Activated CD4-positive, alpha-beta T cell treated with anti-CD3 and anti-CD28 coated beads for 1 hour (primary cell): Measurements from ENCODE around the gene OR2T8.

Source experiments
- DNase-seq: peaks from one replicate; pipeline ENCODE4 v3.0.0-alpha.2; 2020

The OR2T8 gene, protein sequence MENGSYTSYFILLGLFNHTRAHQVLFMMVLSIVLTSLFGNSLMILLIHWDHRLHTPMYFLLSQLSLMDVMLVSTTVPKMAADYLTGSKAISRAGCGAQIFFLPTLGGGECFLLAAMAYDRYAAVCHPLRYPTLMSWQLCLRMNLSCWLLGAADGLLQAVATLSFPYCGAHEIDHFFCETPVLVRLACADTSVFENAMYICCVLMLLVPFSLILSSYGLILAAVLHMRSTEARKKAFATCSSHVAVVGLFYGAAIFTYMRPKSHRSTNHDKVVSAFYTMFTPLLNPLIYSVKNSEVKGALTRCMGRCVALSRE

DNA sequence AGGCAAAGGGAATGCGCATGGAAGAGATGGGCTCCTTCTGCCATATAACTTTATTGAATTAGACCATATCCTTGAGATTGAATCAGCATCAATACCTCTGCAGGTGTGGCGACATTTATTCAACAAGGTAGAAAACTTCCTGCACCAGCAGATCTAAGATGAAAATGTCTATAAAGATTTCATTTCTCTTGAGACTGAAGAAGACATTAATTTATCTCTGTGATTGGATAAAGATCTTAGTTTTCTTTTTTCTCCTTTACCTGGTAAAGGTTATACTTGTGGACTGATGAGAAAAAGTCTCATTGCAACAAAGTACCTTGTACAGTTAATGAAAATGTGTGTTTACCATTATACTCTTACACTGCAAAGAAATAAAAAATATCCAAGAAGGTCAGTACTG, at the start of gene OR2T8:
Gene OR2T8, plus strand, starts transcription at position 301 of the 400 bp plus-strand sequence. CDS start 766 bp downstream, outside the sequence.
- DNase-seq, result no peak

DNA sequence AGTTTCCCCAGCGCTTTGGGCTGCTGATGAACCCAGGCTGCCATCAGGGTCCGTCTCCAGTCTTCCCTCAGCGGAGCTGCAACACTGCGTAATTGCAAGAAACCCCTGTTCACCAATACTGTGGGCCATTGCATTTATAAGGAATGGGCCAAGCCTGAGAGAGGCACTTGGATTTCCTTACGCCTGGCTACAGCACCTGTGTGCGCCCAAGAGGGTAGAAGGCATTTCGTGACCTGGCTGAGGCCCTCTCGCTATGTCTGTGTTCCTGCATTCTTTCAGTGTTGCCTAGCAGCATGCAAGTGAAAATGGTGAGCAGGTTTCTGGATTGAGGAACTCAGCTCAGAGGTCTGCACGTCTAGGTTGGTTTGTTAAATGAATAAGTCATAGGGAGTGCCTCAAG, 36.7 kb upstream of the OR2T8 start:
- DNase-seq, result no peak

DNA sequence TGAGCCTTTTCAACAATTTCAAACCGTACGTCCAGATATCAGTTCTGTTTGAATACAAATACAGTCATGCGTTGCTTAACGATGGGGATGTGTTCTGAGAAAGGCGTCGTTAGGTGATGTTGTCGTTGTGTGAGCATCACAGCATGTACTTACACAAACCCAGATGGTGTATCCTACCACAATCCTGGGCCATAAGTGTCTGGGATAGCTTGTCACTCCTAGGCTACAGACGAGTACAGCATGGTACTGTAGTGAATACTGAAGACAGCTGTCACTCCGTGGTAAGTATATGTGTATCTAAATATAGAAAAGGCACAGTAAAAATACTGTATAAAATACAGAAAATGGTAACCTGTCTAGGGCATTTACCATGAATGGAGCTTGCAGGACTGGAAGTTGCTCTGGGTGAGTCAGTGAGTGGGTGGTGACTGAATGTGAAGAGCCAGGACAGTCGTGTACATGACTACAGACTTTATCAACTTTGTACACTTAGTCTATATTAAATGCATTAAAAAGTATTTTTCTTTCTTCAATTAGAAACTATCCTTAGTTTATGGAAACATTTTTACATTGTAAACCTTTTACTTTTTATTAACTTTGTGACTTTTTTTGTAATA, 35.1 kb upstream of the OR2T8 start:
- no peak for DNase-seq

DNA sequence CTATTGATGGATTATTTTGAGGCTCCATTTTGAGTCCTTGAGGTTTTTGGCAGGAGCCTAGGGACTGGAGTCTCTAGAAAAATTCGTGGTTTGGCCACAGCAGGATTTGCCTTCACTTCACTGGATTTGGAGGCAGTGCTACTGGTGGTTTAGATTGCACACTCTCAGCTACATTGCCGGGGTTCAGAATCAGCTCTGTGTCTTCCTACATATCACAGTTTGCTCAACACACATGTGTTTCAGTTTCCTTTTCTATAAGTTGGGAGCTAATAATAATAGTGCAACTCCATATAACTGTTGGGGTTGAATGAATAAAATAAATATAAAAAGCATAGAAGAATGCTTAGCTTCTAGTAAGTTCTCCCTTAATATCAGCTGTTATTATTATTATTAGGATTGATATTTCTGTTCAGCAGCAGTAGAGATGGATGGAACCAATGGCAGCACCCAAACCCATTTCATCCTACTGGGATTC, 24.9 kb upstream of the OR2T8 start, which contains the start of gene OR2W3:
Gene OR2W3, plus strand, starts transcription at position 425 of the 475 bp plus-strand sequence. Its CDS starts 0 bp downstream, at position 425.
- no peak for DNase-seq

DNA sequence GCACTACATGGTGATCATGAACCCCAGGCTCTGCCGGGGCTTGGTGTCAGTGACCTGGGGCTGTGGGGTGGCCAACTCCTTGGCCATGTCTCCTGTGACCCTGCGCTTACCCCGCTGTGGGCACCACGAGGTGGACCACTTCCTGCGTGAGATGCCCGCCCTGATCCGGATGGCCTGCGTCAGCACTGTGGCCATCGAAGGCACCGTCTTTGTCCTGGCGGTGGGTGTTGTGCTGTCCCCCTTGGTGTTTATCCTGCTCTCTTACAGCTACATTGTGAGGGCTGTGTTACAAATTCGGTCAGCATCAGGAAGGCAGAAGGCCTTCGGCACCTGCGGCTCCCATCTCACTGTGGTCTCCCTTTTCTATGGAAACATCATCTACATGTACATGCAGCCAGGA, 24.1 kb upstream of the OR2T8 start:
- no peak for DNase-seq

DNA sequence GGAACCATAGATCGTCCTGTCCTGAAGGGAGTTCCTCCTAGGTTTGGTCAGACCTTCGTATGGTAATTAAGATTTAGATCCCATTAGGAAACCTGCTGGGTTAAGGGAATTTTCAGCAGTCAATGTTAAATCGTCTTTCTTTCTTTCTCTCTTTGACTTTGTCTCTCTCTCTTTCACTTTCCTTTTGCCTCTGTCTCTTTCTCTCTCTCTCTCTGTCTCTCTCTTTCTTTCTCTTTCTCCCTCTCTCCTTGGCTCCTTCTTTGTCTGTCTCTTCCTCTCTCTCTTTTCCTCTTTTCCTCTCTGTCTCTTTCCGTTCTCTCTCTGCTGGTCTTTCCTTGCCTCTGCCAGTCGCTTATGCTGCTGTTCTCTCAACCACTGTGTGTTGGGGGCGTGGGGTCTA, 15.9 kb upstream of the OR2T8 start:
- no peak for DNase-seq

DNA sequence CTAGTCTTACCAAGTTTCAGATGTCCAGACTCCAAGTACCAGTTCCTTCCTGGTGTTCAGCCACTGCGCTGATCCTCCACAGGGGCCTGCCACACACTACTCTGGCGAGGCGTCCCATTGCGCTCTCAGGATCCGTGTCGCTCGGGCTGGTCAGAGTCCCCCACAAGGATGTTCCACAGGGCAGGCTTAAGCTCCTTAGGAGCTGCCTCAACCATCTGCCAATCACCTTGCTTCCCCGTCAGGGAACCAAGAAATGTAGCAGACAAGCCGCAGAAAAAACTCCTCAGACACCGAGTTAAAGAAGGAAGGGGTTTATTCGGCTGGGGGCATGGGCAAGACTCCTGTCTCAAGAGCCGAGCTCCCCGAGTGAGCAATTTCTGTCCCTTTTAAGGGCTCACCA, 14.9 kb upstream of the OR2T8 start:
- no peak for DNase-seq

DNA sequence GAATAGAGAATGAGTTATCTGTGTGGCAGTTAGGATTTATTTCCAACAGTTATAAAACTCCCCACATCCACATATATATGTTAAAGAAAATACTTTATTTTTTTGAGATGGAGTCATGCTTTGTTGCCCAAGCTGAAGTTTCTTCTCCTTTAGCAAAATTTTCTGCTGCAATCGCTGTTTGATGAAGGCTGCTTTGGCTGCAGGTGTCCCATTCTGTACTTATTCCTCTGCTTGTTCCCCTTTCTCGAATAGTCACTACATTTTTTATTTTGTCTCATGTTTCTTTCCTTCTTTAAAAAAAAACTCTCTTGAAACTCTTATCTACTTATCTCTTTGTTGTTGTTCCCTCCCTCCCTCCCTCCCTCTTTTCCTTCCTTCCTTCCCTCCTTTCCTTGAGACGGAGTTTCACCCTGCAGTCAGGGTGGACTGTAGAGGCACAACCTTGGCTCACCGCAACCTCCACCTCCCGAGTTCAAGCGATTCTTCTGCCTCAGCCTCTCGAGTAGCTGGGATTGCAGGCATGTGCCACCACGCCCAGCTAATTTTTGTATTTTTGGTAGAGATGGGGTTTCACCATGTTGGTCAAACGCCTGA, 14.0 kb upstream of the OR2T8 start:
- no peak for DNase-seq

DNA sequence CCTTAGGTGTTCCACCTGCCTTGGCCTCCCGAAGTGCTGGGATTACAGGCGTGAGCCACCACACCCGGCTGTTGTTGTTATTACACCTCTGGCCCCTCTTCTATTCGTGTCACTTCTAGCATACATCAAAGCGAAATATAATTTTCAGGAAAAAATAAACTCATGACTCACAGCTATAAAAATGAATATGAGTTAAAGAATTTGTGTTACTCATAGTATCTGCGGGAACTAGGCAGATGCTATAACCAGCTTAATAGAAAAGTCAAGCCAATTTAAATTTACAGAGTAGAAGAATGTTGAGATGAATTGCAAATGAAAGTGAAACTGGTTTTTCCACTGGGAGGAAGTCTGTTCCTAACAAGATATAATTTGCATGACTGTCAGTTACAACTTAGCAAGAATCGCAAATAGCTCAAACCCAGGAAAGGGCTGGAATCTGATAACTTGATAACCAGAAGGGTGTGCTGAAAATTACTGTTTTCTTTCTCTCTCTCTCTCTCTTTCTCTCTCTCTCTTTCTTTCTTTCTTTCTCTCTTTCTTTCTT, 13.5 kb upstream of the OR2T8 start:
- DNase-seq, result no peak

DNA sequence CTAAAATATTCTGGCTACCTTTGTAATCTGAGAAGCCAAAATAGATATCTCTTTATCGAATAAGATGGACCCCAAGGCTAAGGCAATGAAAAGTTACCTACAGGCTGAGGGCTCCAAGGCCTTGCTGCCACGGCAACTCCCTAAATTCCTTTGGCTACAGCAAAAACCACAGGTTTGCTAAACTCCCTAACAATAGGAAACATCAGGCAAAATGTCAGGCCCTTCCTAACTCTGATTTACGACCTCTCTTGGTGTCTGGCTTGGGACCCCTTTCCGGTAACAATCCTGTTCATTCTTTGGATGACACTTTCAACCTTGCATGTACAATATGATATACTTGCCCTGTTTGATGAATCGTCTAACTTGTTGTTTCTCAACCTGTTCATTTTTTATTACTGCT, 11.3 kb upstream of the OR2T8 start:
- no peak for DNase-seq

DNA sequence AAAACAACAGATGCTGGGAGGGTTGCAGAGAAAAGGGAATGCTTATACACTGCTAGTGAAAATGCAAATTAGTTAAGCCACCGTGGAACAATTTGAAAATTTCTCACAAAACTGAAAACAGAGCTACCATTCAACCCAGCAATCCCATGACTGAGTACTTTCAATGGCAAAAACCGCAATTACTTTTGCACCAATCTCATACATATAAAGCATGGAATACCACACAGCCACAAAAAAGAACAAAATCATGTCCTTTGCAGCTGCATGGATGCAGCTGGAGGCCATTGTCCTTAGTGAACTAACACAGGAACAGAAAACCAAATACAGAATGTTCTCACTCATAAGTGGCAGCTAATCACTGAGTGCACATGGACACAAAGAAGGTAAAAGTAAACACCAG, 6.3 kb upstream of the OR2T8 start:
- no peak for DNase-seq

DNA sequence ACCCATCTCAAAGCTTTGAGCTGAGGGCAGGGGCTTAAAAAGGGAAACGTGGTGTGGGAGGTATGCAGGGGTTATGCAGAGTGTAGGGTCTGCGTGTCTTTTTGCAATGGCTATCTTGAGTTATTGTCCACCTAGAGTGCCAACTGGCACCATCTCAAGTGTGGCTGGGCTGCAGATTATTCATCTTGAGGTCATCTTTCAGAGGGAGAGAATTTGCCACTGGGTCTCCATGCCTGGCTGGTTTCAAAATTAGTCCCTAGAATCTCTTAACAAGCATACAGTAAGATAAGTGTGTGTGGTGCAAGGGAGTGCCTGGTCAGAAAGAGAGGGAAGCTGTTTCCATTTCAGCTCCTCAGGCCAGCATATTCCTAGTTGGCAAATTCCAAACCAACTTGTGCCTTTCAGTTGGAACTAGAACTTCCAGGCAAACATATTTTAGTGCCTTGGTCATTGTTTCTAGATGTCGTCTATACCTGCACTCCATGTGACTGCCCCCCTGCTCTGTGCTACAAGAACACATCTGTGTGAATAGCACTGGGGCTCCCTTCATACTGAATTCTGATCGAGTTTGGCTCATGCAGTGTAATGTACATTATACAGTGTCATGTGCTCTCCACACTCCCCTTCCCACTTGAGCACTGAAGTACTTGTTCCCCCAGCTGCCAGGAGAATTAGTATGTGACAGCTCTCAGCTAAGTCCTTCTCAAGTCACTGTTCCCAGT, 5.0 kb upstream of the OR2T8 start:
- DNase-seq, result no peak

DNA sequence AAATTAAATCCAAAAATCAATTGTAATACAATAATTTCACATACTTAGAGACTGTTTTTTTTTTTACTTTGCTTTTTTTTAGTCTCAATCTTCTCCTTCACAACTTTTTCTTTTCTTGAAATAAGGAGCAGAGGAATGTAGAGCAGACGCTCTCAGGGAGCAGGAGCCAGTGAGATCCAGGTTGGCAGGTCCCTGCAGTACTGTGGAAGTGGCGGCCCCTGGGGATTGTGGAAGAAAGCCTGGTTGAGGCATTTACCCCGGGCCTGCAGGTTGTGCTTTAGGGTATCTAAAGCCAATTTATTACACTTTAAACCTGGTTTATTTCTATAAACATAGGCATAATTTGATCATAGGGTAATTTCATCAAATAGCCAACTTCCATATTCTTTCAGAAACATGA, 3.9 kb downstream of the OR2T8 start:
- DNase-seq, result no peak

DNA sequence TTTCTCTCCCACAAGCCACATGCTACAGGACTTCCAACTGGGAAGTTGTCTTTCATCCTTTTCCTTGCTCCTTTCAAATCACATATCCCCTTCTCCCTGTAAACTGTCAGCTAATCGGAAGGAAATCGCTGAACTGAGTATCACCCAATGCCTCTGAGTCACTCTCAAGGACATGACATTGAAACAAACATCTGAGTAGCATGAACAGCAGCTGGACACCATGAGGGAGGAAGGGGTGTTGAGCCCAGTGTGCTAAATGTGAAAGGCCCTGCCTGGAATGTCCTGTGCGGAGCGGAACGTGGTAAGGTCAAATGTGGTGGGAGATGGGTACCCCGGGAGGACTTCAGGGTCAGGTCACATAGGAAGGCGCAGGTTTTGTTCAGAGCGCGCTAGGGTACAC, 4.8 kb downstream of the OR2T8 start, which contains the start of gene OR2AJ1:
Gene OR2AJ1, plus strand, starts transcription at position 22 of the 400 bp plus-strand sequence. CDS start 8,880 bp downstream, outside the sequence.
- no peak for DNase-seq

DNA sequence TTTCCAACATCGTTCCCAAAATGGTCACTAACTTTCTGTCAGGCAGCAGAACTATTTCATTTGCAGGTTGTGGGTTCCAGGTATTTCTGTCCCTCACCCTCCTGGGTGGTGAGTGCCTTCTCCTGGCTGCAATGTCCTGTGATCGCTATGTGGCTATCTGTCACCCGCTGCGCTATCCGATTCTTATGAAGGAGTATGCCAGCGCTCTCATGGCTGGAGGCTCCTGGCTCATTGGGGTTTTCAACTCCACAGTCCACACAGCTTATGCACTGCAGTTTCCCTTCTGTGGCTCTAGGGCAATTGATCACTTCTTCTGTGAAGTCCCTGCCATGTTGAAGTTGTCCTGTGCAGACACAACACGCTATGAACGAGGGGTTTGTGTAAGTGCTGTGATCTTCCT, 13.9 kb downstream of the OR2T8 start:
- no peak for DNase-seq

DNA sequence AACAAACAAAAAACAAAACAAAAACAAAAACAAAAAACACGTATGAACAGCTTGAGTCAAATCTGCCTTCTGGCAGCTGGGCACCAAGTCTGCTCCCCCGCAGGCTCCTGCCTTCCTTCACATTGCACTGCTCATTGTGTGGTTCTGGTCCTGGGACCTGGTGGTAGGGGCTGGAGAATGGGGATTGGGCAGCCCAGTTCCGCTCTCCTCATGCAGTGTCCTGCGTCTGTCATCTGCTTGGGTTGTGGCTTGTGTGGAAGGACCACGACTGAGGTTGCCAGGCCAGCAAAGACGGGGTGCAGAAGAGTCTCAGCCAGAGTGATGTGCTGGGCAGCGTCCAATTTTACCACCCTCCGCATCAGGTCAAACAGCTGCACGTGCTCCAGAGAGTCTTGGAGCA, 15.7 kb downstream of the OR2T8 start:
- DNase-seq, result no peak

DNA sequence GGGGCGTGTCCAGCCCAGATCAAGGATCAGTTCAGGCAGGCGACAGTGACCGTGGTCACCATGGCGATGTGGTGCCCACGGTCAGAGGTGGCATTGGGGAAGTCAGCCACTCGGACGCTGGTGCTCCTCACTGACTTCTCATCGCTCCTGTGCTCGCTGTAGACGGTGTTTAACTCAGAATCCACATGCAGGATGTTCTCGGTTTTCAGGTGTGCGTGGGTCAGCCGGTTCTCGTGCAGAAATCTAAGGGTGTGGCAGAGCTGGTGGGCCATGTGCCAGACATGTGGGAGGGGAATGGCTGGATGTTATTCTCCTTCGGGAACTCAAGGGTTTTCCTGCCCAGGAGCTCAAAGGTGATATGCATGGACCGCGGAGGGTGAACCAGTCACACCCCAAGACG, 16.4 kb downstream of the OR2T8 start:
- DNase-seq, result no peak

DNA sequence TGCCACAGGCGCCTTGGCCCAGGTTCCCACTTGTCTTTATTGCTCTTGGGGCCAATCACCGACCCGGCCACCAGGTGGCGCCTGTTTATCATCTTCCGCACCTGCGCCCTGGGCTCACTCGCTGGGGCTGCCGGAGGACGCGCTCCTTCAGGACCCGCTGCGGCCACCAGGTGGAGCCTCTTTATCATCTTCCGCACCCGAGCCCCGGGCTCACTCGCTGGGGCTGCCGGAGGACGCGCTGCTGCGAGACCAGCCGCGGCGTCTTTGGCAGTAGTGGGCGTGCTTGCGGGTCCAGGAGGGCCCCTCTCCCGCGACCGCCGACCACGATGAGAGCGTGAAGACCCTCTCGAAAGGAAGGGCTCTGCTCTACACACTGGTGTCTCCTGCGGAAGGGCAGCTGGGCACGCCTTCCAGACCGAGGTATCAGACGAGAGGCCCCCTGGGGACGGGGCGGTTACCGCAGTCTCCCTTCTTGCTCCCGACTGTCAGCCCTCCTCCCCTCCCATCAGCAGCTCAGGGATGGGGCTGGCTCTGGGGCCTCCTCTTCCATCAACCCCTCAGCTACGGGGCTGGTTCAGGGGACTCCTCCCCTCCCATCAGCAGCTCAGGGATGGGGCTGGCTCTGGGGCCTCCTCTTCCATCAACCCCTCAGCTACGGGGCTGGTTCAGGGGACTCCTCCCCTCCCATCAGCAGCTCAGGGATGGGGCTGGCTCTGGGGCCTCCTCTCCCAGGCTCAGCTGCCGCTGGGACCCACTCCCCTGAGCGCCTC, 17.1 kb downstream of the OR2T8 start:
- DNase-seq, result peak; percentile 75

DNA sequence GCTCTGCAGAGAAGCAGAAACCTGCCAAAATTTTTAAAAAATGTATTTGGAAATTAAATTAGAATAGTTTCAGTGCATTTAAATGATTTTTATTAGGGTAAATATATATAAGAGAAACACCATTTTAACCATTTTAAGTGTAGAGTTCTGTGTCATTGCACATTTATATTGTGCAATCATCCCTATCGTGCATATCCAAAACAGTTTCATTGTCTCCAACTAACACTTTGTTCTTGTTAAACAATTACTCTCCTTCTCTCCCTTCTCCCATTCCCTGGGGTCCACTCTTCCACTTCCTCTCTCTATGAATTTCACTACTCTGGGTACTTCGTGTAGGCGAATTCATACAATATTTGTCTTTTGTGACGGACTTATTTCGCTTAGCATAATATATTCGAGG, 22.6 kb downstream of the OR2T8 start:
- DNase-seq, result no peak

DNA sequence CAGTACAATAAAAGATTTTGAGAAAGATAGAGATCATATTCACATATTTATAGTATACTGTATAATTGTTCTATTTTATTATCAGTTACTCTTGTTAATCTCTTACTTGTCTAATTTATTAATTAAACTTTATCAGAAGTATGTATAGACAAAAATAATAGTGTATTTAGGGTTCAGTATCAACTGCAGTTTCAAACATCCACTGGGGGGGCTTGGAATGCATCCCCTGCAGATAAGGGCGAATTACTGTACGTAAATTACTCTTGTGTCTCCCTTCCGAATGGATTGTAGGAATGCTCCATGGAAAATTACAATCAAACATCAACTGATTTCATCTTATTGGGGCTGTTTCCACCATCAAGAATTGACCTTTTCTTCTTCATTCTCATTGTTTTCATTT, 28.5 kb downstream of the OR2T8 start, which contains the start of gene OR2L8:
Gene OR2L8, plus strand, starts transcription at position 301 of the 400 bp plus-strand sequence. Its CDS starts 0 bp downstream, at position 301.
- no peak for DNase-seq

DNA sequence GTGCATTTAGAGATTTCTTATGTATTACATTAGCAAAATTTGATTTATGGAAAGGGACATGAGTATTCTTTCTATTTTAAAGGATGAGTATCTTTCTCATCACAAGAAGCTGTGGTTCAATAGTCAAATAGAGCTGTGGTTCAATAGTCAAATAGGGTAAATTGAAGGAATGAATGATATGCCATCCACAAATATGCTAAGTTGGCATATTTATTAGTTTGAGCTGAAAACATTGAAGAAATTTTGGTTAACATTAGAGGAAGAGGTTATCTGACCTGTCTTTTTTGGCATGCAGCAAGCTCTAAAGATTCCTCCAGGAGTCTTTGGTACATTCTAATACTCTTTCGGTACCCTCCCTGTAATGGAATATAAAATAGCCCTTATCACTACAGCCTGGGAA, 33.4 kb downstream of the OR2T8 start:
- no peak for DNase-seq

DNA sequence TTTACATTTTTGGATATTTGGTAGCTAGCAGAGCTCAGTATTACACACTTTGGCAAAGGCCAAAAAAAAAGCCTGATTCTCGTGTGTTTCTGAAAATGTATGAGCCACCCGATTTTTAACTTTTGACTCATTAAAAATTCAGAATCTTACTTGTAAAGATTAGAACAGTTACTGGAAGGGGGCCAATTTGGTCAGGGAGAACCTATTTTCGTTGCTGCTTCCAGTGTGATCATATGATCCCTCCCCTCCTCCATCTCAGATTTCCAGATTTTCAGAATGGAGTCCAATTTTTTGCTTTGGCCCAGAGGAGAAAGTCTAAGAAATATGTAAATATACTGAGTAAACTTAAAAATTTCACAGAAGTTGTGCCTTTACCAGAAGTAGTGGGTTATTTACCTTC, 41.7 kb downstream of the OR2T8 start:
- no peak for DNase-seq
